GM10266 (cell line): ENCODE data around the gene FLAD1.
"Not testable (repeated sequence)": the region's sequence is repeated elsewhere in the genome, so short reads cannot be mapped to it uniquely, and the experiment has no call there.

Experiments
- DNase-seq: peaks from one replicate; pipeline ENCODE4 v3.0.0; 2012; ENCODE audit errors: extremely low spot score
- CTCF ChIP-seq: IDR thresholded peaks from 2 replicates; pipeline ENCODE4 v1.5.1; 2012; ENCODE audit warnings: mild to moderate bottlenecking, low read depth; ENCODE audit not compliant: control insufficient read depth, insufficient read depth; ENCODE audit errors: missing control alignments

FLAD1 gene

DNA sequence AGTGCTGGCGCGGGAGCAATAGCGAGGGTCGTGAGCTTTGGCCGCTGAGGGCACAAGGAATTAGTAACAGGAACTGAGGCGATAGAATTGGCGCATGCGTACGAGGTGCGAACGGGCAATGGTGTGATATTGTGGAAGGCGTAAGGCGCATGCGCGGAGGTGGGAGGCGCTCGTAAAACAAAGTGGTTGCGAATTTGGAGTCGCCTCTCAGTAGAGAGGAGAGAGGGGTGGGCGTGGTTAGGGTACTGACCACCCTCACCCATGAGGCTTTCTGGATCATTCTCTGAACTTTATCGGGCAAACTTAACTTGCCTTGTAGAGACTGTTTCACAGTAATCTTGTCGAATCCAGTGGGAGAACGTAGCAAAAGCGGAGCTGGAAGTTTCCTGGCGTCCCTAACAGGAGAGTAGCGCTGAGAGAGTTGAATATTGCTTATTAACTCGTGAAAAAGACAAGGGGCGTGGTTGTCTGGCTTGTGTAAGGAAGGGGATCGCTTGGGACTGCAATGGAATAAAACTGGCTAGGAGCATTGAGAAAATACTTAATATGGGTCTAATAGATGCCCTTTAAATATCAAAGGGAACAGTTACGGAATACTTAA lies 8.2 kb upstream of the FLAD1 start:
- TF ChIP-seq CTCF: no peak
- DNase-seq: peak; percentile 87

GRCh38 chr1:154975409-154976059 lies 7.6 kb upstream of the FLAD1 start:
- DNase-seq: peak; percentile 39
- TF ChIP-seq CTCF: no peak

DNA sequence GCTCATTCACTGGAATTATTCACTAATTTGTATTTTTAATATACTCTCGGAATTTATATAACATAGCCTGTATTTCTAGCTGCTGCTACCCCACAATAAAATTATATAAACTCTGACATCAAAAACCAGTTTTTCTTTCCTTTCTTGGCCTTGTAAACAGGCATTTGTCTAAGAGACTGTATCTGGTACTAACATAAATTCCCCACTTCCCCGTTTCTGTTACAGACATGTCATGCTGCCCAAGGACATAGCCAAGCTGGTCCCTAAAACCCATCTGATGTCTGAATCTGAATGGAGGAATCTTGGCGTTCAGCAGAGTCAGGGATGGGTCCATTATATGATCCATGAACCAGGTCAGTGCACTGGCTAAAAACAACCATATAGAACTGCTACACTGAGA lies 5.4 kb upstream of the FLAD1 start:
- not testable (repeated sequence) for DNase-seq

DNA sequence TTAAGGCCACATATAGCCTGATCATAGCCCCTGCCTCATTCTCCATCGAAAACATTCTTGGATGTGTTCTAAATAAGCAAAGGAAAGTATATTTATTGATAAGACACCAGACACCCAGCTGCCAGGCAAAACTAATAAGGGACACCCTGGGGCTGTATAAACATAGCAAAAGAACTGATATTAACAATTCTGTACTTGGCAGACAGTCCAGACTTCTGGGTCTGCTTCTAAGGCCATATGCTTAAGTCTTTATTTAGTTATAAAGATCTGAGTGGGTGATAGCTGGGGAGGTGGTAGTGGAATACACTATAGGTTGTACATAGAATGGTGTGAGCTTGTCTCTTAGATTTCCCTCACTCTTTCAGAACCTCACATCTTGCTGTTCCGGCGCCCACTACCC lies 4.8 kb upstream of the FLAD1 start:
- no peak for DNase-seq
- TF ChIP-seq CTCF: no peak

- DNase-seq: no peak
- TF ChIP-seq CTCF: no peak
Observed at GRCh38 chr1:154982341-154982740, 803 bp upstream of the FLAD1 start.

DNA sequence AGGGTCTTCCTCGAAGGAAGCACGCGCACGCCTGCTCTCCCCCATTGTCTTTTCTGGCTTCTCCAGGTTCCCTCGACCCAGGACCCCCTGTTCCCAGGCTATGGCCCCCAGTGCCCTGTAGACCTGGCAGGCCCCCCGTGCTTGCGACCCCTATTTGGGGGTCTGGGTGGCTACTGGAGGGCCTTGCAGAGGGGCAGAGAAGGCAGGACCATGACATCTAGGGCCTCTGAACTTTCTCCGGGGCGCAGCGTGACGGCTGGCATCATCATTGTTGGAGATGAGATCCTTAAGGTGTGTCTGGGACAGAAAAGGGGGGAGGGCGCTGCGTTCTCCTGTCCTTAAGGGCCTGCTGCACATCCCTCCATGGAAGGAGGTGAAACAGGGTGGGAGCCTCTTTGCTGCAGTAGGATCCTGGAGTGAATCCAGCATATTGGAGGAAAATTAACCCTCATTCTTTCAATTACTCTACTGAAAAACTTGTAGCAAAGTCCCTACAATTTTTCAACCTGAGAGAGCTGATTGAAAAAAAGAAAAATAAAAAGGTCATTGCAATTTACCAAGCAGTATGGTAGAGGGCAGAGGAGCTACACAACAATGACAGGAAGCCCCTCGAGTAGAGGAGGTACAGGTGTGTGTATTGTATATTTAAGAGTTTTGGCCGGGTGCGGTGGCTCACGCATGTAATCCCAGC lies 777 bp downstream of the FLAD1 start:
- DNase-seq: no peak
- TF ChIP-seq CTCF: no peak

- DNase-seq: not testable (repeated sequence)
Observed at GRCh38 chr1:154986736-154987135, 3.6 kb downstream of the FLAD1 start.

GRCh38 chr1:154987326-154987725 lies 4.2 kb downstream of the FLAD1 start:
- no peak for DNase-seq
- no peak for TF ChIP-seq CTCF
